GM12891 (cell line): ENCODE measurements around the gene ZNF283.

ENCODE experiments used
- PAX5 ChIP-seq: IDR thresholded peaks from 2 replicates; pipeline ENCODE4 v1.6.1; 2011; ENCODE audit warnings: low read length, moderate library complexity, mild to moderate bottlenecking; ENCODE audit not compliant: insufficient read depth, severe bottlenecking
- POLR2A ChIP-seq: IDR thresholded peaks from 2 replicates; pipeline ENCODE4 v1.6.1; 2011; ENCODE audit warnings: low read depth, low read length, control low read depth
- POLR2AphosphoS5 ChIP-seq: IDR thresholded peaks from 2 replicates; pipeline ENCODE4 v1.6.1; 2011; ENCODE audit warnings: low read depth, low read length, control low read depth
- TAF1 ChIP-seq: IDR thresholded peaks from 2 replicates; pipeline ENCODE4 v1.6.1; 2011; ENCODE audit warnings: low read depth, low read length, control low read depth

GRCh38 chr19:43779820-43780219, 47.3 kb upstream of the ZNF283 start:
- TF ChIP-seq POLR2A (no peak), POLR2AphosphoS5 (no peak), TAF1 (no peak), PAX5 (no peak)
